AG20443 (cell line): ENCODE results near the gene GPR35.
"Not testable (repeated sequence)": the region's sequence is repeated elsewhere in the genome, so short reads cannot be mapped to it uniquely, and the experiment has no call there.

Experiments
- DNase-seq: peaks from one replicate; pipeline ENCODE4 v3.0.0; 2012; ENCODE audit warnings: low spot score, mixed read lengths

GPR35 gene

GRCh38 chr2:240602266-240603050, 22.8 kb upstream of the GPR35 start:
- no peak for DNase-seq

- DNase-seq, result no peak
Measured at GRCh38 chr2:240603081-240603835, 22.0 kb upstream of the GPR35 start.

- no peak for DNase-seq
Measured at GRCh38 chr2:240603846-240604245, 21.4 kb upstream of the GPR35 start.

DNA sequence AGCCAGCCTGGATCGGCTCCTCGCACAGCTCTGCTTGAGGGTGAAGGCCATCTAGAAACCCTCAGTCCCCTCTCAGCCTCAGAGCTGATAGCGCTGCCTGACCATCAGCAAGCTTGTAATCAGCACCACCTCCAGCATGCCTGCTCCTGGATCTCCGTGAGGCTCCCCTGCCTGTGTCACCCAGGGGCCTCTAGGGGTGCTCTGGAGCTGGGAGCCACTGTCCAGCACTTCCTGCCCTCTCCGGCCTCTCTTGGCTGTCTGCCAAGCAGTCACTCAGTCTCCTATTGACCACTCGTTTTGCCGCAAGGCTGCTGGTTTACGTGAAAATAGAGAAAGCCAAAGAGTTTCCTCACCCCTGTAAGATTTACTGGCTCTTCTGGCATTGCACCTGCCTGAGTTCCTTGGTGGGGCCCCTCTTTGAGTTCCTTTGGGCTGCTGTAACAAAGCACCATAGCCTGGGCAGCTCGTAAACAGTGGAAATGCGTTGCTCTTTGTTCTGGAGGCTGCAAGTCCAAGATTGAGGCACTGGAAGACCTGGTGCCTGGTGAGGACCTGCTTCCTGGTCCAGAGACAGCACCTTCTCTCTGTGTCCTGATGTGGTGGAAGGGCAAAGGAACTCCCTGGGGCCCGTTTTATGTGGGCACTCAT, 20.9 kb upstream of the GPR35 start:
- peak; percentile 71 for DNase-seq

- no peak for DNase-seq
Measured at GRCh38 chr2:240604939-240605716, 20.2 kb upstream of the GPR35 start.

- no peak for DNase-seq
Measured at GRCh38 chr2:240605867-240606743, 19.2 kb upstream of the GPR35 start.

DNA sequence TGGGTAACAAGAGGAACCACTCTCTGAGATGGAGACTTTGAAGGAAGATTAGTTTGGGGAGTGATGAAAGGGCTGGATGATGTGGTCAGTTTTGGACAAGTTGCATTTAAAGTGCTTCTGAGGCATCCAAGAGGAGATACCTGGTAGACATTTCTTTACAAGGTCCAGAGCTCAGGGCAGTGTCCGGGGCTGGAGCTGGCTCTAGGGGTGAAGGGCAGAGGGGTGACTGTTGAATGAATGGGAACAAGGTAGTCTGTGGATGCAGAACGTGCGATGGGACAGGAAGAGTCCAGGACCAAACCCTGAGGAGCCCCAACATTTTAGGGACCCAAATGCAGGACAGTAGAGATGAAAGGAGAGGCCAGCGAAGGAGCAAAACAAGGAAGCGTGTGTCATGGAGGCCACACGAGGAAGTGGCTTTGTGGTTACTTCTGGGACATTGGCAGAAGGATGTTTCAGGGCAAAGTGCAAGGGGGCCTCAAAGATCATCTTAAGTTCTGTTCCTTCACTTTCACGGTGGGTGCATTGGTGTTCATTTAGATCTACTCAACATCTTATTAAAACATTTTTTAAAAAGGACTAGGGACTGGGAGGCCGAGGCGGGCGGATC, 13.6 kb upstream of the GPR35 start:
- no peak for DNase-seq

- DNase-seq, result no peak
Measured at GRCh38 chr2:240613781-240614180, 11.5 kb upstream of the GPR35 start.

- DNase-seq, result no peak
Measured at GRCh38 chr2:240614391-240614790, 10.9 kb upstream of the GPR35 start.

- DNase-seq, result no peak
Measured at GRCh38 chr2:240615396-240615795, 9.9 kb upstream of the GPR35 start.

GRCh38 chr2:240615820-240616547, 9.3 kb upstream of the GPR35 start:
- no peak for DNase-seq

DNA sequence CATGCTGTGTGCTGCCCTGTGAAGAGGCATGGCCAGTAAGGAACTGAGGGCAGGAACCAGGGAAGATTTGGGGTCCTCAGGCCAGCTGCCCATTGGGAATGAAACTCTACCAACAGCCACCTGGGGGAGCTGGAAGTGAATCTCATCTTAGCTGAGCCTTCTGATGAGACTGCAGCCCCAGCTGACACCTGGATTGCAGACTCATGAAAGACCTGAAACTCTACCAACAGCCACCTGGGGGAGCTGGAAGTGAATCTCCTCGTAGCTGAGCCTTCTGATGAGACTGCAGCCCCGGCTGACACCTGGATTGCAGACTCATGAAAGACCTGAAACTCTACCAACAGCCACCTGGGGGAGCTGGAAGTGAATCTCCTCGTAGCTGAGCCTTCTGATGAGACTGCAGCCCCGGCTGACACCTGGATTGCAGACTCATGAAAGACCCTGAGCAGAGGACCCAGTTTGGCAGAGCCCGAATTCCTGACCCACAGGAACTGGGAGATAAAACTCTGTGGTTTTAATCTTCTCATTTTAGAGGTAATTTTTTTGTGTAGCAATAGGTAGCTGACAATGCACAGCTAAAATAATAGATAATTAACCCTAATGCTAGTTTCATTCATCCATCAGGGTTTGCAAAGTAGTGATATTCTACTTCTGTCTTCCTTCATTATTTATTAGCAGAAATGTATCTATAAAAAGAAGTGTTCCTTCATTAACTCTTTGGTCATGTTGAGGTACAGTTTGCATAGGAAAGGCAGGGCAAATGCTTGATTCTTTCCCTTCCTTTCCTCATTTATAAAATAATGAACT, 8.2 kb upstream of the GPR35 start:
- not testable (repeated sequence) for DNase-seq

- DNase-seq, result no peak
Measured at GRCh38 chr2:240618776-240619175, 6.5 kb upstream of the GPR35 start.

DNA sequence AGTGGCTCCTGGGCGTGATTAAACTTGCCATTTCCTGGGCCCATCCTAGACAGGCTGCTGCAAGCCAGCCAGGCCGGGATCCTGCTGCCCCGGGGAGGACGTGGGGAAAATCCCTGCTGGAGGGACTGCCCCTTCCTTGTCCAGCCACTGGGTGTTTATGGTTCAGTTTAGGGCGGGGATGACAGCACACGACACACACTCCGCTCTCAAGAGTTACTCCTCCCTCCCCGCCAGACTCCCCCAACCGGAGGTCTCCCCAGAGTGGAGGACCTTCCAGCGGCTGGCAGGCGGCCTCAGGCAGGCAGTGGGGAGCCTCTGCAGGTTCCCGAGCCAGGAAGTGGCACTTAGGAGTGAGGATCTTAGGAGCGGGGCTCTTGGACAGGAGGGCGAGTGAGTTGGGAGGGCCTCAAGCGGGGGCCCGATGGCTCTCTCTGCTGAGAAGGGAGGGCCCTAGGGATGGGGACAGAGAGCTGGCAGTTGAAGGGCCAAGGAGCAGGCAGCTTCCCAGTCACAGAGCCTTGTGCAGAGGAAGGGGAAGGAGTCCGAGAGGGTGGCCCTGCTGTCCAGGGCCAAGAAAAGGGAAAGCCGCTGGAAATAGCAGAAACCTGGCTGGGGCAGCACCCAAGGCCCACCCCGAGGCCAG, 5.7 kb upstream of the GPR35 start:
- no peak for DNase-seq

DNA sequence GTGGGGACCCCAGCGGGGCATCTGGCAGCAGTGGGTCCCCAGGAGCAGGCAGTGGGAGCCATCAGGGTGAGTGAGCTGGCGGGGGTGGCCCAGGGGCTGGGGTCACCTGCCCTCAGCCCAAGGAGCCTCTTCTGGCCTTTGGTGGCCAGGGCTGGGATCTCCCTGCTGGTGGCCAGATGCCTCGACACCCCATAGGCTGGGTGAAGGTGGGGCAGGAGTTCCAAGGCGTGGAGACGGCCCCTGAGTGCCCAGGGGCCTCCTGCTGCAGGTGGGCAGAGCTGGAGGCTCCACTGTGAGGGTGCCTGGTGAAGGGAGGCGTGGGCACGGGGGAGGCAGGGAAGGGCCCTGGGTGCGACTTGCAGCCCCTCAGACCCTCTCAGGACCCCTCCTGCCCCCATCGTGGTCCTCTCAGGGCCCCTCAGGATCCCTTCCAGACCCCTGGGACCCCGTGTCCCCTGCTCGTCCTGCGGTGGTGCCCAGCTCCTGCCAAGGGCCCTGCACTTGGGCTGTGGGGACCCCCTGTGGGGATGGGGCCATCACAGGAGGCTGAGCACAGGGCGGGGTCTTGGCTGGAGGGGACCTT, 5.0 kb upstream of the GPR35 start:
- no peak for DNase-seq

GRCh38 chr2:240620859-240621258, 4.4 kb upstream of the GPR35 start:
- DNase-seq, result no peak

- no peak for DNase-seq
Measured at GRCh38 chr2:240622060-240622411, 3.2 kb upstream of the GPR35 start.

- DNase-seq, result no peak
Measured at GRCh38 chr2:240622531-240623235, 2.6 kb upstream of the GPR35 start.
